Parathyroid adenoma (tissue), 2 donors: ENCODE results near the gene GET3.

Experiments used
- H2AFZ ChIP-seq: fragments of 300-600 bp; sonication (generic); one replicate; pipeline ENCODE4 v1.7.0; 2017; ENCODE audit warnings: antibody characterized with exemption, mild to moderate bottlenecking
- H3K27ac ChIP-seq: fragments of 300-600 bp; sonication (generic); one replicate; pipeline ENCODE4 v1.7.0; 2017
- H3K27me3 ChIP-seq: fragments of 300-600 bp; sonication (generic); one replicate; pipeline ENCODE4 v1.7.0; 2017; ENCODE audit warnings: low read length; ENCODE audit not compliant: control insufficient read depth, insufficient read depth
- H3K36me3 ChIP-seq: fragments of 300-600 bp; sonication (generic); one replicate; pipeline ENCODE4 v1.7.0; 2017; ENCODE audit warnings: low read length; ENCODE audit not compliant: control insufficient read depth, insufficient read depth
- H3K4me1 ChIP-seq: fragments of 300-600 bp; sonication (generic); one replicate; pipeline ENCODE4 v1.7.0; 2017; ENCODE audit warnings: control low read depth
- H3K4me2 ChIP-seq: fragments of 300-600 bp; sonication (generic); one replicate; pipeline ENCODE4 v1.7.0; 2017; ENCODE audit warnings: low read length
- H3K4me3 ChIP-seq: fragments of 300-600 bp; sonication (generic); one replicate; pipeline ENCODE4 v1.7.0; 2017; ENCODE audit warnings: low read depth, low read length
- H3K79me2 ChIP-seq: fragments of 300-600 bp; sonication (generic); one replicate; pipeline ENCODE4 v1.7.0; 2017; ENCODE audit warnings: control low read depth
- H3K9ac ChIP-seq: fragments of 300-600 bp; sonication (generic); one replicate; pipeline ENCODE4 v1.7.0; 2017; ENCODE audit warnings: mild to moderate bottlenecking
- H3K9me3 ChIP-seq: fragments of 300-600 bp; sonication (generic); one replicate; pipeline ENCODE4 v1.7.0; 2017; ENCODE audit warnings: low read length; ENCODE audit not compliant: control insufficient read depth
- CTCF ChIP-seq: fragments of 300-600 bp; sonication (generic); IDR thresholded peaks from one replicate; pipeline ENCODE4 v1.7.0; 2017; ENCODE audit warnings: antibody characterized with exemption, mild to moderate bottlenecking
- donor health status: primary hyperparathyroidism.

GET3 gene

GRCh38 chr19:12774588-12775555, 37.6 kb downstream of the GET3 start, which contains the start of gene HOOK2:
HOOK2 (minus strand) TSS chr19:12775552; CDS start chr19:12775449, 103 bp downstream.
- no peak for TF ChIP-seq CTCF
- H3K4me1 ChIP-seq = peaks cover 16% of the 10 kb centered on the region
- H2AFZ ChIP-seq = peak within 1 kb of the TSS; percentile 81
- peak within 1 kb of the TSS; percentile 55 for H3K9ac ChIP-seq
- no peaks in the 10 kb centered on the region for H3K27me3 ChIP-seq
- H3K4me2 ChIP-seq = peak within 1 kb of the TSS; percentile 78
- peak within 1 kb of the TSS; percentile 75 for H3K4me3 ChIP-seq
- H3K36me3 ChIP-seq = no peaks in the 10 kb centered on the region
- H3K27ac ChIP-seq = peak within 1 kb of the TSS; percentile 99
- peaks cover 2% of the 10 kb centered on the region for H3K79me2 ChIP-seq
- H3K9me3 ChIP-seq = no peaks in the 10 kb centered on the region

DNA sequence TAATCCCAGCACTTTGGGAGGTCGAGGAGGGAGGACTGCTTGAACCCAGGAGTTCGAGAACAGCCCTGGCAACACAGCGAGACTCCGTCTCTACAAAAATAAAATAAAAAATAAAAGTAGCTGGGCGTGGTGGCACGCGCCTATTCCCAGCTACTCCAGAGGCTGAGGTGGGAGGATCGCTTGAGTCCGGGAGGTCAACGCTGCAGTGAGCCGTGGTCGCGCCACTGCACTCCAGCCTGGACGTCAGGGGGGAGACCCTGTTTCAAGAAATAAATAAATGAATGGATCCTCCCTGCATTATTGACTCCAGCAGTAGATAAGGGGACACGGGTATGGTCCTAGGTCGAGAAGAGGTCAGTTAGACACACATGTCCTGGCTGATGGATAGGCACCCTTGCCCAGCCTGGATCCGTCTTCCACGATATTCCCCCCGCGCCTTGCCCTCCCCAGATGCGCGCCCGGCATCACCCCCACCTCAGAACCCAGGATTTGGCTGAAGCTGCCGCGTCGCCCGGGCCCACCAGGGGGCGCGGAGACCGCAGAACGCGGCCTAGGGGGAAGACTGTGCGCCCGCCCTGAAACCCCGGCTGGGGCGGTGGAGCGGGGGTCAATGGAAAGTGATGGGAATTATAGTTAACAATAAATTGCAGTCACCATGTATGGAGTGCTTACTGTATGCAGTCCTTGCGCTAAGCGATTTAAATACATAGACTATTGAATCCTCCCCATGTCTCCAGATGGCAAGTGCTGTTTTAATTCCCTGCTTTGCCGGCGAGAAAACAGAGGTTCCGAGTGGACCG, 40.1 kb downstream of the GET3 start:
- no peaks in the 10 kb centered on the region for H3K79me2 ChIP-seq
- H3K4me2 ChIP-seq = peak overlapping the region; percentile 97
- peaks cover 23% of the 10 kb centered on the region for H3K4me1 ChIP-seq
- H3K9me3 ChIP-seq = no peaks in the 10 kb centered on the region
- TF ChIP-seq CTCF = peak; percentile 98
- peak overlapping the region; percentile 90 for H3K27ac ChIP-seq
- H3K27me3 ChIP-seq = no peaks in the 10 kb centered on the region
- peak overlapping the region; percentile 92 for H2AFZ ChIP-seq
- no peaks in the 10 kb centered on the region for H3K36me3 ChIP-seq
- H3K9ac ChIP-seq = peak overlapping the region; percentile 56
- peak overlapping the region; percentile 79 for H3K4me3 ChIP-seq

GRCh38 chr19:12778017-12778904, 41.0 kb downstream of the GET3 start:
- no peak for TF ChIP-seq CTCF
- Histone ChIP-seq H3K9me3 (no peaks in the 10 kb centered on the region), H3K4me1 (peaks cover 26% of the 10 kb centered on the region), H3K79me2 (no peaks in the 10 kb centered on the region), H3K27me3 (no peaks in the 10 kb centered on the region), H3K4me3 (peak overlapping the region; percentile 79), H3K4me2 (peak overlapping the region; percentile 97), H3K36me3 (no peaks in the 10 kb centered on the region), H3K9ac (peak overlapping the region; percentile 56), H3K27ac (peak overlapping the region; percentile 90), H2AFZ (peak overlapping the region; percentile 92)

GRCh38 chr19:12778905-12779161, 41.5 kb downstream of the GET3 start:
- Histone ChIP-seq H2AFZ (peak overlapping the region; percentile 92), H3K9ac (peak overlapping the region; percentile 56), H3K4me2 (peak overlapping the region; percentile 97), H3K4me3 (peak overlapping the region; percentile 79), H3K4me1 (peaks cover 32% of the 10 kb centered on the region), H3K27ac (peak overlapping the region; percentile 90), H3K36me3 (no peaks in the 10 kb centered on the region), H3K79me2 (no peaks in the 10 kb centered on the region), H3K27me3 (no peaks in the 10 kb centered on the region), H3K9me3 (no peaks in the 10 kb centered on the region)
- no peak for TF ChIP-seq CTCF
